Natural killer cell (primary cell): Measurements from ENCODE around the gene UROS. TPM values are rescaled to one million over a fixed set of nuclear protein-coding genes. Genes with fewer than 3 reads are reported as not detected.

ENCODE experiments used
- ATAC-seq, 3 donors: fragments of 150-1000 bp in 2 of 3; fragments of 200-7000 bp in 1 of 3; cut with Tn5 transposase; 1 replicate in 1 of 3; 2 replicates in 2 of 3; pipeline ENCODE4 v1.10.0; 2021; ENCODE audit warnings: mild to moderate bottlenecking in 2 of 3, moderate library complexity in 2 of 3
- DNase-seq, 2 donors: peaks; one replicate each; pipeline versions ENCODE4 v3.0.0 to v3.0.0-alpha.2; 2013 to 2021; ENCODE audit warnings: mixed read lengths in 1 of 2
- H3K27ac ChIP-seq: one replicate; pipeline ENCODE4 v1.5.1; 2013; ENCODE audit warnings: mild to moderate bottlenecking, low read length
- H3K27me3 ChIP-seq: one replicate; pipeline ENCODE4 v1.6.1; 2013; ENCODE audit warnings: low read length; ENCODE audit not compliant: control insufficient read depth, insufficient read depth
- H3K36me3 ChIP-seq: one replicate; pipeline ENCODE4 v1.6.1; 2013; ENCODE audit warnings: low read length; ENCODE audit not compliant: control insufficient read depth, insufficient read depth
- H3K4me1 ChIP-seq: one replicate; pipeline ENCODE4 v1.6.1; 2013; ENCODE audit warnings: low read length; ENCODE audit not compliant: control insufficient read depth, insufficient read depth
- H3K4me3 ChIP-seq: one replicate; pipeline ENCODE4 v1.5.1; 2013; ENCODE audit warnings: low read length
- H3K9me3 ChIP-seq: one replicate; pipeline ENCODE4 v1.6.1; 2013; ENCODE audit warnings: low read length; ENCODE audit not compliant: control insufficient read depth, insufficient read depth
- H3K27ac Mint-ChIP-seq, 2 donors: one replicate each; pipeline ENCODE4 v1.8.0; 2022; ENCODE audit warnings: mild to moderate bottlenecking in 2 of 2, mixed read lengths in 2 of 2, moderate library complexity in 1 of 2
- H3K27me3 Mint-ChIP-seq, 2 donors: one replicate each; pipeline ENCODE4 v1.8.0; 2022; ENCODE audit warnings: low read depth in 2 of 2, mixed read lengths in 2 of 2
- H3K36me3 Mint-ChIP-seq: one replicate; pipeline ENCODE4 v1.8.0; 2022; ENCODE audit warnings: mixed read lengths
- H3K4me1 Mint-ChIP-seq, 2 donors: one replicate each; pipeline ENCODE4 v1.8.0; 2022; ENCODE audit warnings: mixed read lengths in 2 of 2
- H3K4me3 Mint-ChIP-seq: one replicate; pipeline ENCODE4 v1.8.0; 2022; ENCODE audit warnings: mild to moderate bottlenecking, moderate library complexity, mixed read lengths
- H3K9me3 Mint-ChIP-seq, 2 donors: one replicate each; pipeline ENCODE4 v1.8.0; 2022; ENCODE audit warnings: mixed read lengths in 2 of 2
- CTCF ChIP-seq: fragments of 200-600 bp; IDR thresholded peaks from one replicate; pipeline ENCODE4 v1.8.0; 2022; ENCODE audit warnings: antibody characterized with exemption
- WGBS: methylation state at CpG from one replicate; pipeline ENCODE4 v1.1.7; 2013; ENCODE audit warnings: missing lambda C conversion rate; ENCODE audit not compliant: insufficient coverage; 5-methylcytosine and 5-hydroxymethylcytosine counted together
- intact Hi-C: fragments of 100-400 bp; cut with micrococcal nuclease; formaldehyde crosslinking; loops from one replicate; pipeline ENCODE4 v1.14.2; 2022
- total RNA-seq, 4 donors: library from RNA; stranded (reverse); fragments of 120-200 nt in 1 of 4; gene quantifications; one replicate each; pipeline versions ENCODE4 v1.2.3 to v1.2.4, GENCODE V29; 2013 to 2022

Gene UROS
- total RNA-seq, 3 donors from 2014 or later (not counting 1 experiment from before 2014, with no cell fraction given), result 29.1 to 42.5 (median 35.2) TPM

GRCh38 chr10:125802131-125802530, 20.9 kb downstream of the UROS start:
- no peaks in the 10 kb centered on the region for H3K9me3 Mint-ChIP-seq
- DNase-seq, result no peak
- intact Hi-C loops, result no loop called here
- peaks cover 10% of the 10 kb centered on the region for H3K36me3 Mint-ChIP-seq
- Histone ChIP-seq H3K4me3 (no peak overlapping the region), H3K4me1 (no peaks in the 10 kb centered on the region), H3K36me3 (peaks cover 37% of the 10 kb centered on the region), H3K9me3 (no peaks in the 10 kb centered on the region), H3K27ac (no peak overlapping the region), H3K27me3 (no peaks in the 10 kb centered on the region)
- TF ChIP-seq CTCF, result no peak
- H3K4me3 Mint-ChIP-seq, result no peak overlapping the region
- no peaks in the 10 kb centered on the region for H3K27me3 Mint-ChIP-seq
- no peak for ATAC-seq
- peaks cover under 1 to 2% of the 10 kb centered on the region in 2 donors for H3K4me1 Mint-ChIP-seq
- WGBS, result 95% methylated on average over 5 of the region's 5 CpGs
- no peak overlapping the region for H3K27ac Mint-ChIP-seq

GRCh38 chr10:125801574-125801973, 21.5 kb downstream of the UROS start:
- no peaks in the 10 kb centered on the region for H3K27me3 Mint-ChIP-seq
- no peaks in the 10 kb centered on the region for H3K9me3 Mint-ChIP-seq
- H3K27ac Mint-ChIP-seq, result no peak overlapping the region
- H3K4me3 Mint-ChIP-seq, result no peak overlapping the region
- H3K27me3 ChIP-seq, result no peaks in the 10 kb centered on the region
- H3K36me3 ChIP-seq, result peaks cover 32% of the 10 kb centered on the region
- WGBS, result 95% methylated on average over 1 of the region's 1 CpG
- no peak overlapping the region for H3K4me3 ChIP-seq
- DNase-seq, result no peak
- H3K4me1 Mint-ChIP-seq, result no peaks in the 10 kb centered on the region
- no peaks in the 10 kb centered on the region for H3K4me1 ChIP-seq
- ATAC-seq, result no peak
- H3K36me3 Mint-ChIP-seq, result peaks cover 5% of the 10 kb centered on the region
- TF ChIP-seq CTCF, result no peak
- intact Hi-C loops, result no loop called here
- H3K27ac ChIP-seq, result no peak overlapping the region
- H3K9me3 ChIP-seq, result no peaks in the 10 kb centered on the region

GRCh38 chr10:125799451-125800182, 23.4 kb downstream of the UROS start:
- no peaks in the 10 kb centered on the region for H3K9me3 Mint-ChIP-seq
- H3K9me3 ChIP-seq, result no peaks in the 10 kb centered on the region
- no peak overlapping the region for H3K27ac Mint-ChIP-seq
- no peaks in the 10 kb centered on the region for H3K27me3 Mint-ChIP-seq
- H3K27me3 ChIP-seq, result no peaks in the 10 kb centered on the region
- TF ChIP-seq CTCF, result no peak
- DNase-seq, result no peak
- WGBS, result 96% methylated on average over 8 of the region's 8 CpGs
- no peak overlapping the region for H3K4me3 Mint-ChIP-seq
- intact Hi-C loops, result no loop called here
- H3K36me3 ChIP-seq, result peaks cover 26% of the 10 kb centered on the region
- no peak for ATAC-seq
- H3K4me3 ChIP-seq, result no peak overlapping the region
- no peaks in the 10 kb centered on the region for H3K4me1 ChIP-seq
- no peak overlapping the region for H3K27ac ChIP-seq
- H3K36me3 Mint-ChIP-seq, result no peaks in the 10 kb centered on the region
- H3K4me1 Mint-ChIP-seq, result no peaks in the 10 kb centered on the region
